Fibroblast of pulmonary artery (primary cell): Measurements from ENCODE around the gene MRAS.
A peak's percentile ranks its signal among the peaks of the same experiment; 100 is the strongest.
"Not testable (repeated sequence)": the region's sequence is repeated elsewhere in the genome, so short reads cannot be mapped to it uniquely, and the experiment has no call there.

Experiments used
- DNase-seq: peaks from one replicate; pipeline ENCODE4 v3.0.0-alpha.2; 2010; ENCODE audit warnings: low read depth
- H3K4me3 ChIP-seq: replicated peaks from 2 replicates; pipeline ENCODE4 v1.5.1; 2011; ENCODE audit warnings: low read depth, mild to moderate bottlenecking, control low read depth, low read length, moderate library complexity
- CTCF ChIP-seq: IDR thresholded peaks from 2 replicates; pipeline ENCODE4 v1.5.1; 2011; ENCODE audit warnings: mild to moderate bottlenecking, control low read depth, low read length, inconsistent platforms; ENCODE audit errors: missing control alignments

The MRAS gene

DNA sequence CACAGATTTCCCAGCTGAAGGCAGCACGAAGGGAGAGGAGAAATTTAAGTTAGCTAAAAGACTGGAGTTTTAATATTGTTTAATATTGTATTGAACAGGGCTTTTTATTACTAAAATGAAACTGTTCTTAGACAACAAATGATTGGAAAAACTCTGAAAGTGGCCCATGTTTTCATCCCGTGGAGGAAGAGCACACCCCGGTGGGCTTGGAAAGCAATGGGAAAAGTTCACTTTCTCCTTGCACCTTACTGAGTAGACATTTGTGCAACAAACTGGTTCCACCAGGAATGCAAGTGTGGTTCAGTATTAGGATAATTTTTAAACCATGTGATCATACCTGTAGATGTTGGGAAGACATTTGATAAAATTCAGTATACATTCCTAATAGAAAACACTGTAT is 77.8 kb downstream of the MRAS start:
- peak; percentile 58 for DNase-seq
- TF ChIP-seq CTCF, result peak; percentile 68
- H3K4me3 ChIP-seq, result no peak overlapping the region

DNA sequence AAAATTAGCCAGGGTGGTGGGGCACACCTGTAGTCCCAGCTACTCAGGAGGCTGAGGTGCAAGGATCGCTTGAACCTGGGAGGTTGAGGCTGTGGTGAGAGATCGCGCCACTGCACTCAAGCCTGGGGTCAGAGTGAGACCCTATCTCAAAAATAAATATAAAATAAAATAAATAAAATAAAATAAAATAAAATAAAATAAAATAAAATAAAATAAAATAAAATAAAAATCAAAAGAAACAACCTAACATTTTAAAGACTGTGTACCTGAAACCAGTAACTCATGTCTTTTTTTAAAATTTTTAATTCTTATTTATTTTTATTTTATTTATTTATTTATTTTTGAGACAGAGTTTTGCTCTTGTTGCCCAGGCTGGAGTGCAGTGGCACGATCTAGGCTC is 78.4 kb downstream of the MRAS start:
- not testable (repeated sequence) for DNase-seq, H3K4me3 ChIP-seq

DNA sequence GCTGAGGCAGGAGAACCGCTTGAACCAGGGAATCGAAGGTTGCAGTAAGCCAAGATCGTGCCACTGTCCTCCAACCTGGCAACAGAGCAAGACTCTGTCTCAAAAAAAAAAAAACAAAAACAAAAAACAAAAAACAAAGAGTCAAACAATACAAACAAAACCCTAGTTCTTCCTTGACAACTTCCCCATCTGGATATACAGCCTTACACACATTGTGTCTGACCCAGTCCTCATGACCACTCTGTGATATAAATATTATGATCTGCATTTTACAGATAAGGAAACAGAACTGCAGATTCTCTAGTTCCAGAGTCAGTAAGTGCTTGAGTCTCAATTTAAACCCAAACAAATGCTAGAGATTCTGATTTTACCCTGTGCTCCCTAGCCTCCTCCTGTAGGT is 81.3 kb downstream of the MRAS start:
- no peak overlapping the region for H3K4me3 ChIP-seq
- no peak for TF ChIP-seq CTCF

DNA sequence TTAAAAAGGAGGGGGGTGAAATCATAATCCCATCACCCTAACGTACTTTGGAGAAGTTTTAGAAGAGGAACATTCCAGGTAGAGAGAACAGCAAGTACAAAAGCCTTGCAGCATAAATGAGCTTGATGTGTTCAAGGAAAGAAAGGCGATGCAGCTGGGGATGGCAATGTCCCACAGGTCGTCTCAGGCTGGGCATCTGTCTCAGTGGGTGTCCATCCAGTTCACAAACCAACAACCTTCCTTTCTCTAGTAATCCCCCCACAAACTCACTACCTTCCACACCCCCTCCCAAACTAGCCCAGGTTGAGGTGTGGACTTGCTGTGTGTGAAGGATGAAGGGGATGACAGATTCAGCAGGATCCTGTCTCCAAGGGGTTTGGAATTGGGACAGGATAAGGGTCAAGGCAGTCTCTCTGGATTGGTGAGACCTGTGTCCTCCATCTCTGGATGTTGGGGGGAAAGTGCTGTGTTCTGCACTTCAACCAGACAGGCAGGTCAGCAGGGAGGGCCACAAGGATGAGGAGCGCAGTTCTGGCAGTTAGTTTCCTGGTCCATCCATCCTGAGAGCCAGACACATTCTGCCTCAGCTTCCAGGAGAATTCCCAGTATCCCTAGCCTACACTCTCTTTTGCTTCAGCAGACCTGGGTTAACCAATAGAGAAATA is 84.3 kb downstream of the MRAS start:
- no peak for DNase-seq
- TF ChIP-seq CTCF, result no peak
- H3K4me3 ChIP-seq, result no peak overlapping the region

More for the DNA sequence above, 81.3 kb downstream of the MRAS start:
- DNase-seq, result no peak

GRCh38 chr3:138433892-138434275 is 85.5 kb downstream of the MRAS start:
- TF ChIP-seq CTCF, result no peak
- H3K4me3 ChIP-seq, result no peak overlapping the region
- DNase-seq, result no peak

DNA sequence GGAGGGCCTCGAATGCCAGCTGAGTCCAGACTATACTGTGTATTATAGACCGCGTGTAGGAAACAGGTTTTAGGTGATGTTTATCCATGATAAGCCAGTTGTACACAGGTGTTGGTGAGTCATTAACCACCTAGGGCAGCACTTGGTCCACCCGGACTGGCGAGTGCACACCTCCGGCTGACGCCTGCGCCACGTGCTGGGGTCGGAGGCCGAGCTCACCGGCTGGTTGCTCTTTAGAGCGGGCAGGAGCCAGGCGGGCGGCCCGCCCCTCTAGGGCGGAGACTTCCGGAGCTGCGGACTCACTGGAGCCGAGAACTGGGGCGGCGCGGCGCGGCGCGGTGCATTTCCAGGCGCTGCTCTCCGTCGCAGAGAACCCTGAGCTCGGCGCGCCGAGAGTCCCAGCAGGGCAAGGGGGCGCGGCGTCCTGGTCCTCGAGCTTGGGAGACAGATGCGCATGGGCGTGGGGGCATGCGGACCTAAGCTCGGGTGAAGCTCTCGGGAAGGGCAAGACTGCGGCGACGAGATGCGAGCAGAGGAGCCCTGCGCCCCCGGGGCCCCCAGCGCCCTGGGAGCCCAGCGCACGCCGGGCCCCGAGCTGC is 86.0 kb downstream of the MRAS start, which contains the start of gene ESYT3:
Gene ESYT3, plus strand, starts transcription at position 341 of the 599 bp plus-strand sequence. Its CDS starts 183 bp downstream, at position 524.
- TF ChIP-seq CTCF, result no peak

GRCh38 chr3:138434875-138435772 is 86.7 kb downstream of the MRAS start:
- peak overlapping the region; percentile 46 for H3K4me3 ChIP-seq
- no peak for TF ChIP-seq CTCF
- DNase-seq, result peak; percentile 14

More for the DNA sequence above, 86.0 kb downstream of the MRAS start, which contains the start of gene ESYT3:
- peak within 1 kb of the TSS; percentile 46 for H3K4me3 ChIP-seq
- peak; percentile 56 for DNase-seq
